Skeletal muscle cell (primary cell): Measurements from ENCODE around the gene UGT1A5.
"Not testable (repeated sequence)": the region's sequence is repeated elsewhere in the genome, so short reads cannot be mapped to it uniquely, and the experiment has no call there.

Source experiments
- DNase-seq: peaks from one replicate; pipeline ENCODE4 v3.0.0-alpha.2; 2010; ENCODE audit warnings: low read depth
- H3K4me3 ChIP-seq: 2 replicates; pipeline ENCODE4 v1.5.1; 2011; ENCODE audit warnings: low read depth, mild to moderate bottlenecking, control low read depth, low read length, moderate library complexity

The UGT1A5 gene

GRCh38 chr2:233740870-233741269, 28.2 kb downstream of the UGT1A5 start:
- H3K4me3 ChIP-seq: no peak overlapping the region
- DNase-seq: no peak

- no peak for DNase-seq
- no peak overlapping the region for H3K4me3 ChIP-seq
Measured at GRCh38 chr2:233743464-233744259, 31.0 kb downstream of the UGT1A5 start.

DNA sequence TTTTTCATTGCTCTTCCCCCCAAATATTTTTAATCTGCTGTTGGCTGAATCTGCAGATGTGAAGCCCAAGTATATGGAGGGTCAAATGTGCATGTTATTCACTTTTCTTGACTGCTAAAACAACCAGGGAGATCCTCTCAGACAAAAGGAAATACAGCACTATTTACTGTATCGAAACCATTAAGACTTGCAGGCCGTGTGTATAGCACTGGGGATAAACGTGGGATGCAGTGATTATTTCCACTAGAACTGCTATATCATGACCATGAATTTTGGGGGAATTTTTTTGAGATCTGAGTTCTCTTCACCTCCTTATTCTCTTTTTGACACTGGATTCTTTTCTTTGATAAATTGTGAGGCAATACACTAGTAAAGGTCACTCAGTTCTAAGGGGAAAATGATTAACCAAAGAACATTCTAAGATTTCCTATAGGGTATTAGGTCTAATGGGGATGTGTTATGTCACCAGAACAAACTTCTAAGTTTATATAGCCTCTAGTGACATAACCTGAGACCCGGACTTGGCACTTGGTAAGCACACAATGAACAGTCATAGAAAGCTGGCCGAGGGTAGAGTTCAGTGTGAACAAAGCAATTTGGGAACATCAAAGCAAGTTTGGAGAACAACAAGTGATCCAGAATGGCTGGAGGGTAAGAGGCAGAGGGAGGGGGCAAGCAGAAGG, 32.5 kb downstream of the UGT1A5 start:
- H3K4me3 ChIP-seq: no peak overlapping the region
- DNase-seq: no peak

DNA sequence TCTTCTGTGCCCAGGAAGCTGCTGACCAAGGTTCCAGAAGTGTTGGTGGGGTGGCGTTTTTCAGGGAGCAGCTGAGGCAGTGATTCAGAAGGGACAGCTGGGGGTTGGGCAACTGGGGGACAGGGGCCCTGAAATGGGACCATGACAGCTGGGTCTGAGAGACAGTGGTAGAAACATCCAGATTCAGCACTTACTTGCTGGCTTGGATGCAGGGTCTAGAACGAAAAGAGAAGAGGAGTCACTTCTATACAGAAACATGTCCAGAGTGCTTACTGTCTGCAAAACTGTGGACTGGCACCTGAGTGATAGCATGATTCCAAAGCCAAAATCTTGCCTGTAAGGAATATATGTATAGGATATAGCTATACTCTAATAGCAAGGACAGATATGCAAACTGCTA, 33.1 kb downstream of the UGT1A5 start:
- H3K4me3 ChIP-seq, DNase-seq: not testable (repeated sequence)

GRCh38 chr2:233746475-233747282, 34.0 kb downstream of the UGT1A5 start:
- DNase-seq: no peak
- no peak overlapping the region for H3K4me3 ChIP-seq

- H3K4me3 ChIP-seq: no peak overlapping the region
- no peak for DNase-seq
Measured at GRCh38 chr2:233747283-233747544, 34.5 kb downstream of the UGT1A5 start.

- DNase-seq, H3K4me3 ChIP-seq: not testable (repeated sequence)
Measured at GRCh38 chr2:233750689-233751088, 38.0 kb downstream of the UGT1A5 start.

GRCh38 chr2:233751212-233752009, 38.7 kb downstream of the UGT1A5 start:
- DNase-seq: not testable (repeated sequence)

GRCh38 chr2:233754872-233755611, 42.3 kb downstream of the UGT1A5 start:
- no peak overlapping the region for H3K4me3 ChIP-seq
- no peak for DNase-seq

More at GRCh38 chr2:233751212-233752009, 38.7 kb downstream of the UGT1A5 start:
- H3K4me3 ChIP-seq: not testable (repeated sequence)

- DNase-seq: no peak
- H3K4me3 ChIP-seq: no peak overlapping the region
Measured at GRCh38 chr2:233756429-233757081, 43.8 kb downstream of the UGT1A5 start.

DNA sequence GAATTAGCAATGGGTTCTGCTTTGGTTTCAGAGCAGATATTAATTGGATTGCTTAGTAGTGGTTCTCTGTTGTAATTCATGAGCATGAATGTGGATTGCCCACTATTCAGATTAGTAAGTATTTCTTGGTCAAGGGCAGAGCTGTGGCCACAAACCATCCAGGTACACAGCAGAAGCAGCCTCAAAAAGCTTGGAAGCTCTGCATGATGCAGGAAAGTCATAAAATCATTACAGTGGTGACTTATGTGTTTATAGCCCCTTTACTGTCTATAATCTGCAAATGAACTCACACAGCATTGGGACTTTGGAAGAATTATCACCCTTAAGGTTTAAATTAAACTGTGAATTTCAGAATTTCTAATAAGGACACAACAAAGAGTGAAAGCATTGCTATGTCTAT, 45.4 kb downstream of the UGT1A5 start:
- H3K4me3 ChIP-seq: no peak overlapping the region
- DNase-seq: no peak

DNA sequence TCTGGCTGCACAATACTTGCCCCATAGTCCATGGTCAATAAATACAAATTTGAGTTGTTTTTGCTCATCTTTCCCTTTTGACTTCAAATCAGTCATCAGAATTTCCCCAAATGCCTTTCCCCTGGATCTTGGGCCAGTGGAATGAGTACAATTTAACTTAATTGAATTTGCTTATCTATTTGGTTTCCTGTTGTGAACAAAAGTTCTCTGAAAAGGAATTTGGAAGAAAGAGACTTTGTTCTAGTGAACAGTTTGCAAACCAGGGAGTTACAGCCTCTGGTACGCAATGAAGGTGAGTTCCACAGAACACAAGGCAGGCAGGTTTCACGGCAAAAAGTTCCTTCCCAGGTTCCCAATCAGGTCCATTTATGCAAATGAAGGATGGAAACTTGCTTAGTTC, 46.1 kb downstream of the UGT1A5 start:
- no peak overlapping the region for H3K4me3 ChIP-seq
- DNase-seq: no peak

DNA sequence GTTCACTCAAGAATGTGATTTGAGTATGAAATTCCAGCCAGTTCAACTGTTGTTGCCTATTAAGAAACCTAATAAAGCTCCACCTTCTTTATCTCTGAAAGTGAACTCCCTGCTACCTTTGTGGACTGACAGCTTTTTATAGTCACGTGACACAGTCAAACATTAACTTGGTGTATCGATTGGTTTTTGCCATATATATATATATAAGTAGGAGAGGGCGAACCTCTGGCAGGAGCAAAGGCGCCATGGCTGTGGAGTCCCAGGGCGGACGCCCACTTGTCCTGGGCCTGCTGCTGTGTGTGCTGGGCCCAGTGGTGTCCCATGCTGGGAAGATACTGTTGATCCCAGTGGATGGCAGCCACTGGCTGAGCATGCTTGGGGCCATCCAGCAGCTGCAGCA, 47.3 kb downstream of the UGT1A5 start, which contains the start of gene UGT1A1:
TSS of gene UGT1A1 (plus strand) at position 228 of the 400 bp plus-strand sequence. CDS start at position 246, 18 bp downstream.
- H3K4me3 ChIP-seq: no peak within 1 kb of the TSS
- no peak for DNase-seq

DNA sequence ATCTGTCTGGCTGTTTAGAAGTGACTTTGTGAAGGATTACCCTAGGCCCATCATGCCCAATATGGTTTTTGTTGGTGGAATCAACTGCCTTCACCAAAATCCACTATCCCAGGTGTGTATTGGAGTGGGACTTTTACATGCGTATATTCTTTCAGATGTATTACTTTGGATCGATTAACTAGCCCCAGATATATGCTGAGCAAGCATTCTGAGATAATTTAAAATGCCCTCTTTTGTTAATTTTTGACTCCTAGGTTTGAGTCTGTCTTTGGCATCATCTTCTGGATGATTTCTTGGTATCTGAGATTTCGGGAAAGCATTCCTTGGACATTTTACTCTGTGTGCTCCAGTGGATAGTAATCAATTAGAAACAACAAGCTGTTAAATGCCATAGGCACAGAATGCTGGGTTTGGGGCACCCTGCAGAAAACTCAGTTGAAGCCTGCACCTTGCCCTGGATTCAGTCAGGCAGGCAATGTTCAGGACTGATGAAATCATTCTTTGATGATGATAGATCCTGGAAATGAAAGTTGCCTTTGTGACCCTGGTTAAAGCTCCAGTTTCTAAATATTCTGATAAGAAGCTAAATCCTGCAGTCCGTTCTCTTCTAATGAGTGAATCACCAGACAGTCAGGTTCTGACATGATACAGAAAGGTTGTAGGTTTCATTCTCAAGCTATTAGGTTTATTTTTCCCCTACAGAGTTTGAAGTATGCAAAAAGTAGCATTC, 48.5 kb downstream of the UGT1A5 start:
- no peak for DNase-seq
- H3K4me3 ChIP-seq: no peak overlapping the region

DNA sequence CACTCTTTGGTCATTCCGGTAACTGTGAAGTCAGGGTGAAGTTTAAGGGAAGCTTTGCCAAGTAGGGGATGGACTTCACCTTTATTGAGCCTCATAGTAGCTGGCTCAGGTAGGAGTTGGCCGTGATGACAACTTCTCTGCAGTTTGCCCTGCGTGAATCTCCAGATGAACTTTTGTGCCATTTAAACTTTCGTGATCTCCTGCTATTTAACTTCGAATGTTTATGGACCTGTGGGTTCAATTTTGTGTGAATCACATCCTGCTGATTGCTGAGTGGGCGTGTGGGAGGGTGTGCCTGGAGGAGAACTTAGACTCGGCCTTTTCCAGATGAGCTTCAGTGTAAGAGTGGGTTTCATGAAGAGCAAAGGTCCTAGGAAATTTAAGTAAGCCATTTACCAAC, 51.6 kb downstream of the UGT1A5 start:
- H3K4me3 ChIP-seq: no peak overlapping the region
- peak; percentile 5 for DNase-seq

DNA sequence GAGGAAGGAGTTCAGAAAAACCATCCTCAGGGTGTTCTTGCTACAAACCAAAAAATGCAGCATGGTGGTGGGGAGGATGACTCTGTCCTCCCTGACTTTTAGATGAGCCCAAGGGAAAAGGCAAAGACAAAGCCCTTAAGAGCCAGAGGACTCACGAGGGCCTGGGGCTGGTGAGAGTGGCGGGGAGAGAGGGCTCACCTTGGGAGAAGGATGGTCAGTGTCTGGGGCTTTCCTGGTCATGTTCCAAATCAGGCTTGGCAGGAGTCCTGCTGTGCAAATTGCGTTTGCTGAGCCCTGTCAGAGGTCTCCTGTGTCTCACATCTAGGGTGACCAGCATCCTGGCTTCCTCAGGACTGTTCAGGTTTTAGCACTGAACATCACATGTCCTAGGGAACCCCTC, 52.1 kb downstream of the UGT1A5 start:
- DNase-seq: no peak
- no peak overlapping the region for H3K4me3 ChIP-seq

- DNase-seq: no peak
- H3K4me3 ChIP-seq: no peak overlapping the region
Measured at GRCh38 chr2:233766416-233766815, 53.7 kb downstream of the UGT1A5 start.

DNA sequence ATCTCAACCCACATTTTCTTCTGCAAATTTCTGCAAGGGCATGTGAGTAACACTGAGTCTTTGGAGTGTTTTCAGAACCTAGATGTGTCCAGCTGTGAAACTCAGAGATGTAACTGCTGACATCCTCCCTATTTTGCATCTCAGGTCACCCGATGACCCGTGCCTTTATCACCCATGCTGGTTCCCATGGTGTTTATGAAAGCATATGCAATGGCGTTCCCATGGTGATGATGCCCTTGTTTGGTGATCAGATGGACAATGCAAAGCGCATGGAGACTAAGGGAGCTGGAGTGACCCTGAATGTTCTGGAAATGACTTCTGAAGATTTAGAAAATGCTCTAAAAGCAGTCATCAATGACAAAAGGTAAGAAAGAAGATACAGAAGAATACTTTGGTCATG, 55.4 kb downstream of the UGT1A5 start:
- no peak overlapping the region for H3K4me3 ChIP-seq
- DNase-seq: no peak
